ENCODE measurements around the gene AASS.

Gene AASS

GRCh38 chr7:122038904-122039303 lies 105.1 kb downstream of the AASS start:
- no peak for DNase-seq (ENCODE audit: low read depth, low spot score)

DNA sequence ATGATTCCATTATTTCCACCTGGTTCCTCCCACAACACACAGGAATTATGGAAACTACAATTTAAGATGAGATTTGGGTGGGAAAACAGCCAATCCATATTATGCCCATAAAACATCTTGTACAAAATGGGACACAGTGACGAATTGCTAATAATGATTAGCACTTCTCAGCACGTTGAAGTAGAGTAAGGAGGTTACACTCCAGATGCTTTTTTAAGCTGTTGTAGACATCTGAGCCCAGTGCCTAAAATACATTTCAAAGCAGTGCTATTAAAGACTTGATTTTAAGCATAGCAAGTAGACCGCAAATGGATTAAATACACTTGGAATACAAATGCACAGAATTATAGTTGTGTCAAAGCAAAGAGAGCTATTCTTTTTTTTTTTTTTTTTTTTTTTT lies 105.9 kb downstream of the AASS start:
- DNase-seq (ENCODE audit: low read depth, low spot score): no peak

GRCh38 chr7:122035876-122036275 lies 108.2 kb downstream of the AASS start:
- DNase-seq (ENCODE audit: low read depth, low spot score): no peak

DNA sequence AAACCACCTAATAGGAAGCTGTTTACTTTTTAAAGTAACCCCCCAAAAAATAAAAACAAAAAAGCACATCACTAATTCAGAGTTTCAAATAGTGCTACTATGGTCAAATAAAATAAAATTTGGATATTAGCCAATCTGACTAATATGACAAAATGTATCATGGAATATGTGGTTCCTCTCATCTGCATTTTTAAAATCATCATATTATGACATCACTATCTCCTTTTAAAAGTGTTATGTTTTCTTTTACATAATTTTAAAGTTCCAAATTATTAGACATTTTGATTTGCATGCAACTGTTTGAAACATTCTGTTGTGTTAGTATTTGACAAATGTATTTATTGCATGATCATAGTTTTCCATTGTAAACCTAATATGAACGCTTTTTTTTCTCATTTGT lies 110.4 kb downstream of the AASS start:
- no peak for DNase-seq (ENCODE audit: low read depth, low spot score)

DNA sequence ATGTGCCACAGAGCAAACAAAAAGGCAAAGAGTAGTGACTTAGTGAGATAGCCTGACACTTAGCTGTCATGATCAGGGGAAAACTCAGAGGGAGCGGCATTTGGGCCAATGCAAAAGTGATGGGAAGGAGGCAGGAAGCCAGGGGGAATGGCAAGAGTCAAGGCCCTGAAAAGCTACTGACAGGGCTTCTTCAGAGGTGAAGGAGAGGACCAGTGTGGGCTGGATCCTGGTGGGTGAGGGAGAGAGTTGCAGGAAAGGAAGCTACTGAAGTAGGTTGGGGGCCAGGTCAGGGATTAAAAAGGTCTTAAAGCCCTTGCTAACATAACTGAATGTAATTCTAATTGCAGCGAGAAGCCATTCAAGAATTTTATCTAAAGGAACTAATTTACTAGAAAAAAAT lies 117.0 kb downstream of the AASS start:
- no peak for DNase-seq (ENCODE audit: low read depth, low spot score)
